SK-N-SH treated with all-trans-retinoic acid at 6 μM for 48 hours (cell line): ENCODE data around the gene RAB39A.

Experiments
- ATAC-seq: fragments of 200-7000 bp; cut with Tn5 transposase; 3 replicates; pipeline ENCODE4 v1.9.1; 2020; ENCODE audit warnings: mild to moderate bottlenecking, moderate library complexity
- BACH2 ChIP-seq: fragments of 250-450 bp; sonication (Bioruptor Pico); IDR thresholded peaks from 2 replicates; pipeline ENCODE4 v1.9.0; 2021; ENCODE audit warnings: mild to moderate bottlenecking, borderline replicate concordance
- CSDC2 ChIP-seq: fragments of 250-450 bp; sonication (Bioruptor Pico); IDR thresholded peaks from 2 replicates; pipeline ENCODE4 v1.5.0; 2020; ENCODE audit warnings: mild to moderate bottlenecking, moderate library complexity
- ESRRG ChIP-seq: fragments of 250-450 bp; sonication (Bioruptor Pico); IDR thresholded peaks from 2 replicates; pipeline ENCODE4 v1.6.1; 2021; ENCODE audit warnings: mild to moderate bottlenecking
- GLIS3 ChIP-seq: fragments of 250-450 bp; sonication (Bioruptor Pico); IDR thresholded peaks from 2 replicates; pipeline ENCODE4 v1.5.0; 2020; ENCODE audit warnings: mild to moderate bottlenecking, moderate library complexity
- ISL1 ChIP-seq: fragments of 250-450 bp; sonication (Bioruptor Pico); IDR thresholded peaks from 2 replicates; pipeline ENCODE4 v2.1.2; 2022; ENCODE audit warnings: mild to moderate bottlenecking, moderate library complexity
- OSR1 ChIP-seq: fragments of 250-450 bp; sonication (Bioruptor Pico); IDR thresholded peaks from 2 replicates; pipeline ENCODE4 v1.8.0; 2022; ENCODE audit warnings: moderate library complexity, mild to moderate bottlenecking, inconsistent platforms
- PATZ1 ChIP-seq: fragments of 250-450 bp; sonication (Bioruptor Pico); IDR thresholded peaks from 2 replicates; pipeline ENCODE4 v1.8.0; 2020; ENCODE audit warnings: mild to moderate bottlenecking, moderate library complexity, borderline replicate concordance
- PPARA ChIP-seq: fragments of 250-450 bp; sonication (Bioruptor Pico); IDR thresholded peaks from 2 replicates; pipeline ENCODE4 v1.5.0; 2020; ENCODE audit warnings: mild to moderate bottlenecking, borderline replicate concordance
- RARB ChIP-seq: fragments of 250-450 bp; sonication (Bioruptor Pico); IDR thresholded peaks from 2 replicates; pipeline ENCODE4 v1.8.0; 2021; ENCODE audit warnings: mild to moderate bottlenecking, moderate library complexity
- SNAI2 ChIP-seq: fragments of 250-450 bp; sonication (Bioruptor Pico); IDR thresholded peaks from 2 replicates; pipeline ENCODE4 v1.5.0; 2020; ENCODE audit warnings: mild to moderate bottlenecking, moderate library complexity
- TCF4 ChIP-seq: fragments of 250-450 bp; sonication (Bioruptor Pico); IDR thresholded peaks from 2 replicates; pipeline ENCODE4 v1.8.0; 2021; ENCODE audit warnings: mild to moderate bottlenecking, moderate library complexity, borderline replicate concordance
- TOX ChIP-seq: fragments of 250-450 bp; sonication (Bioruptor Pico); IDR thresholded peaks from 2 replicates; pipeline ENCODE4 v1.8.0; 2021; ENCODE audit warnings: mild to moderate bottlenecking, moderate library complexity, borderline replicate concordance
- ZC3H10 ChIP-seq: fragments of 250-450 bp; sonication (Bioruptor Pico); IDR thresholded peaks from 2 replicates; pipeline ENCODE4 v1.5.1; 2021; ENCODE audit warnings: mild to moderate bottlenecking, moderate library complexity
- ZFP3 ChIP-seq: fragments of 250-450 bp; sonication (Bioruptor Pico); IDR thresholded peaks from 2 replicates; pipeline ENCODE4 v1.5.0; 2020; ENCODE audit warnings: mild to moderate bottlenecking, moderate library complexity
- ZFP30 ChIP-seq: fragments of 450-650 bp; formaldehyde crosslinking; IDR thresholded peaks from 2 replicates; pipeline ENCODE4 v1.5.0; 2022; ENCODE audit warnings: mild to moderate bottlenecking, moderate library complexity
- ZNF565 ChIP-seq: fragments of 450-650 bp; formaldehyde crosslinking; conservative IDR thresholded peaks from 2 replicates; pipeline ENCODE4 v1.5.0; 2020; ENCODE audit warnings: low read depth, mild to moderate bottlenecking, moderate library complexity
- ZNF70 ChIP-seq: fragments of 450-650 bp; formaldehyde crosslinking; IDR thresholded peaks from 2 replicates; pipeline ENCODE4 v1.5.0; 2020; ENCODE audit warnings: mild to moderate bottlenecking, moderate library complexity
- ZNF8 ChIP-seq: fragments of 450-650 bp; formaldehyde crosslinking; IDR thresholded peaks from 2 replicates; pipeline ENCODE4 v1.5.0; 2020; ENCODE audit warnings: mild to moderate bottlenecking, moderate library complexity
- TF ChIP-seq, protein P1 (sequence below): fragments of 250-450 bp; sonication (Bioruptor Pico); IDR thresholded peaks from 2 replicates; pipeline ENCODE4 v1.5.1; 2020; ENCODE audit warnings: low read depth, mild to moderate bottlenecking, moderate library complexity
- TF ChIP-seq, protein P2 (sequence below): fragments of 250-450 bp; sonication (Bioruptor Pico); IDR thresholded peaks from 2 replicates; pipeline ENCODE4 v1.5.0; 2020; ENCODE audit warnings: mild to moderate bottlenecking, moderate library complexity
- TF ChIP-seq, protein P3 (sequence below): fragments of 250-450 bp; sonication (Bioruptor Pico); IDR thresholded peaks from 2 replicates; pipeline ENCODE4 v1.5.1; 2021; ENCODE audit warnings: mild to moderate bottlenecking, moderate library complexity

RAB39A gene

DNA sequence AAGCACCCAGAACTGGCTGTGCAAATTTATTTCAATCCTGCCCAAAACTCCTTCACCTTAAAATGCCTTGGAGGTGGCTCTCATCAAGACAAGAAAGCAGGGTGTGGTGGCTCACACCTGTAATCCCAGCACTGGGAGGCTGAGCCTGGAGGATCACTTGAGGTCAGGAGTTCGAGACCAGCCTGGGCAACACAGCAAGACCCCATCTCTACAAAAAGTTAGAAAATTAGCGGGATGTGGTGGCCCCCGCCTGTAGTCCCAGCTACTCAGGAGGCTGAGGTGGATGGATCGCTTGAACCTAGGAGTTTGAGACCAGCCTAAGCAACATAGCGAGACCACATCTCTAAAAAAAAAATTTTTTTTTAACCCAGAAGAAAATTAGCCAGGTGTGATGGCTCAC lies 689 bp upstream of the RAB39A start:
- TF ChIP-seq TCF4 (CRISPR knock-in tag) = no peak
- TF ChIP-seq CSDC2 = no peak
- TF ChIP-seq TOX (CRISPR knock-in tag) = no peak
- TF ChIP-seq PATZ1 = no peak
- TF ChIP-seq, protein P1, sequence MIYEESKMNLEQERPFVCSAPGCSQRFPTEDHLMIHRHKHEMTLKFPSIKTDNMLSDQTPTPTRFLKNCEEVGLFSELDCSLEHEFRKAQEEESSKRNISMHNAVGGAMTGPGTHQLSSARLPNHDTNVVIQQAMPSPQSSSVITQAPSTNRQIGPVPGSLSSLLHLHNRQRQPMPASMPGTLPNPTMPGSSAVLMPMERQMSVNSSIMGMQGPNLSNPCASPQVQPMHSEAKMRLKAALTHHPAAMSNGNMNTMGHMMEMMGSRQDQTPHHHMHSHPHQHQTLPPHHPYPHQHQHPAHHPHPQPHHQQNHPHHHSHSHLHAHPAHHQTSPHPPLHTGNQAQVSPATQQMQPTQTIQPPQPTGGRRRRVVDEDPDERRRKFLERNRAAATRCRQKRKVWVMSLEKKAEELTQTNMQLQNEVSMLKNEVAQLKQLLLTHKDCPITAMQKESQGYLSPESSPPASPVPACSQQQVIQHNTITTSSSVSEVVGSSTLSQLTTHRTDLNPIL (CRISPR knock-in tag) = no peak
- TF ChIP-seq BACH2 (CRISPR knock-in tag) = no peak
- TF ChIP-seq GLIS3 (CRISPR knock-in tag) = no peak
- TF ChIP-seq ZNF70 = no peak
- TF ChIP-seq SNAI2 (CRISPR knock-in tag) = no peak
- no peak for TF ChIP-seq ZFP30
- TF ChIP-seq, protein P2, sequence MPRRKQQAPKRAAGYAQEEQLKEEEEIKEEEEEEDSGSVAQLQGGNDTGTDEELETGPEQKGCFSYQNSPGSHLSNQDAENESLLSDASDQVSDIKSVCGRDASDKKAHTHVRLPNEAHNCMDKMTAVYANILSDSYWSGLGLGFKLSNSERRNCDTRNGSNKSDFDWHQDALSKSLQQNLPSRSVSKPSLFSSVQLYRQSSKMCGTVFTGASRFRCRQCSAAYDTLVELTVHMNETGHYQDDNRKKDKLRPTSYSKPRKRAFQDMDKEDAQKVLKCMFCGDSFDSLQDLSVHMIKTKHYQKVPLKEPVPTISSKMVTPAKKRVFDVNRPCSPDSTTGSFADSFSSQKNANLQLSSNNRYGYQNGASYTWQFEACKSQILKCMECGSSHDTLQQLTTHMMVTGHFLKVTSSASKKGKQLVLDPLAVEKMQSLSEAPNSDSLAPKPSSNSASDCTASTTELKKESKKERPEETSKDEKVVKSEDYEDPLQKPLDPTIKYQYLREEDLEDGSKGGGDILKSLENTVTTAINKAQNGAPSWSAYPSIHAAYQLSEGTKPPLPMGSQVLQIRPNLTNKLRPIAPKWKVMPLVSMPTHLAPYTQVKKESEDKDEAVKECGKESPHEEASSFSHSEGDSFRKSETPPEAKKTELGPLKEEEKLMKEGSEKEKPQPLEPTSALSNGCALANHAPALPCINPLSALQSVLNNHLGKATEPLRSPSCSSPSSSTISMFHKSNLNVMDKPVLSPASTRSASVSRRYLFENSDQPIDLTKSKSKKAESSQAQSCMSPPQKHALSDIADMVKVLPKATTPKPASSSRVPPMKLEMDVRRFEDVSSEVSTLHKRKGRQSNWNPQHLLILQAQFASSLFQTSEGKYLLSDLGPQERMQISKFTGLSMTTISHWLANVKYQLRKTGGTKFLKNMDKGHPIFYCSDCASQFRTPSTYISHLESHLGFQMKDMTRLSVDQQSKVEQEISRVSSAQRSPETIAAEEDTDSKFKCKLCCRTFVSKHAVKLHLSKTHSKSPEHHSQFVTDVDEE (CRISPR knock-in tag) = no peak
- TF ChIP-seq ZC3H10 = no peak
- no peak for TF ChIP-seq PPARA (CRISPR knock-in tag)
- TF ChIP-seq ZNF565 (CRISPR knock-in tag) = no peak
- TF ChIP-seq OSR1 (CRISPR knock-in tag) = no peak
- TF ChIP-seq, protein P3, sequence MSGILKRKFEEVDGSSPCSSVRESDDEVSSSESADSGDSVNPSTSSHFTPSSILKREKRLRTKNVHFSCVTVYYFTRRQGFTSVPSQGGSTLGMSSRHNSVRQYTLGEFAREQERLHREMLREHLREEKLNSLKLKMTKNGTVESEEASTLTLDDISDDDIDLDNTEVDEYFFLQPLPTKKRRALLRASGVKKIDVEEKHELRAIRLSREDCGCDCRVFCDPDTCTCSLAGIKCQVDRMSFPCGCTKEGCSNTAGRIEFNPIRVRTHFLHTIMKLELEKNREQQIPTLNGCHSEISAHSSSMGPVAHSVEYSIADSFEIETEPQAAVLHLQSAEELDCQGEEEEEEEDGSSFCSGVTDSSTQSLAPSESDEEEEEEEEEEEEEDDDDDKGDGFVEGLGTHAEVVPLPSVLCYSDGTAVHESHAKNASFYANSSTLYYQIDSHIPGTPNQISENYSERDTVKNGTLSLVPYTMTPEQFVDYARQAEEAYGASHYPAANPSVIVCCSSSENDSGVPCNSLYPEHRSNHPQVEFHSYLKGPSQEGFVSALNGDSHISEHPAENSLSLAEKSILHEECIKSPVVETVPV = no peak
- no peak for TF ChIP-seq RARB (CRISPR knock-in tag)
- TF ChIP-seq ISL1 (CRISPR knock-in tag) = no peak
- no peak for ATAC-seq

DNA sequence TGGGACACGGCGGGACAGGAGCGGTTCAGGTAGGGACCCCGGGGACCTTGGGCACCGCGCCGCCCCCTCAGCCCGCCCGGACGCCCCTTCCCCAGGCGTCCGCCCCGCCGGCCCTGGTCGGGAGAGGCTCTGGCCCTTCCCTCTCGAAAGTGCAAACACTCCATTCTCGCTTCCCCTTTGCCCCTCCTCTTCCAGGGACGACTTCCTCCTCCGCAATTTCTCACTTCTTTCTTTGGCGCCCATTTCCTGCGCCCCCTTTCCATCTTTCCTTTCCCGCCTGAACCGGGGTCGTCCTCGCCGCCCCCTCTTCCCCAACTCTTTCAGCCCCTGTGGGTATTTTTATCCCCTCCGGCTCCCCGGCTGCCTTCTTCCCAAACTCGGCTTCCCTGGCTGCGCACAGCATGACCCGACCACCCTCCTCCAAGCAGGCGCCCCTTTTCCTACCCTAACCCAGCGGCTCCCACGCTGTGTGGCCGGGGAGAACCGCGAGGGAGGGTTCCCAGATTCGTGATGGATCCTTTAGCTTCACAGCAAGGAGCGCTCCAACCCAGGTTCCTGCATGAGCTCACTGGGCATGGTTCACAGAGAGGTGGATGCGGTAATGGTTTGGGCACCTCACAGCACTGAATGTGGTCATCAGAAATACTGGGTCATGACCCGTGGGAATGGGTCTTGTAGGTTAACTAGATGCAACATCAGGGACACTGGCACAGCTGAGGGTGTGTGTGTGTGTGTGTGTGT lies 689 bp downstream of the RAB39A start:
- ATAC-seq = peak; percentile 20
- TF ChIP-seq ZFP30 (no peak), TOX (CRISPR knock-in tag) (no peak), PATZ1 (no peak), ZNF70 (no peak), ZFP3 (CRISPR knock-in tag) (no peak), GLIS3 (CRISPR knock-in tag) (no peak), PPARA (CRISPR knock-in tag) (no peak), ISL1 (CRISPR knock-in tag) (no peak), BACH2 (CRISPR knock-in tag) (no peak), ESRRG (CRISPR knock-in tag) (no peak), SNAI2 (CRISPR knock-in tag) (no peak), ZNF565 (CRISPR knock-in tag) (no peak), ZNF8 (CRISPR knock-in tag) (no peak)
- TF ChIP-seq, protein P1 (CRISPR knock-in tag) = no peak
- TF ChIP-seq, protein P2 (CRISPR knock-in tag) = no peak
- TF ChIP-seq, protein P3 = no peak
